GM13976 (cell line): ENCODE measurements around the gene MEX3A.
"Not testable (repeated sequence)": the region's sequence is repeated elsewhere in the genome, so short reads cannot be mapped to it uniquely, and the experiment has no call there.

Experiments used
- DNase-seq: peaks from one replicate; pipeline ENCODE4 v3.0.0; 2012; ENCODE audit warnings: low spot score
- CTCF ChIP-seq: IDR thresholded peaks from 2 replicates; pipeline ENCODE4 v1.5.1; 2012; ENCODE audit warnings: borderline replicate concordance, mild to moderate bottlenecking; ENCODE audit not compliant: insufficient read depth; ENCODE audit errors: extremely low read depth, missing control alignments, control extremely low read depth
- in situ Hi-C: fragments of 300-500 bp; cut with MboI; formaldehyde crosslinking; loops from one replicate; pipeline ENCODE4 v1.12.0; 2022; ENCODE audit warnings: low sequenced_read_pairs, mixed read lengths, inconsistent platforms; ENCODE audit not compliant: unreplicated experiment

Gene MEX3A

GRCh38 chr1:156050376-156050775 lies 31.9 kb downstream of the MEX3A start:
- in situ Hi-C loops, result no loop called here
- no peak for TF ChIP-seq CTCF
- no peak for DNase-seq

GRCh38 chr1:156048663-156049258 lies 33.5 kb downstream of the MEX3A start:
- no peak for DNase-seq
- in situ Hi-C loops, result no loop called here
- TF ChIP-seq CTCF, result no peak

- in situ Hi-C loops, result no loop called here
- no peak for DNase-seq
- TF ChIP-seq CTCF, result no peak
These were observed 37.2 kb downstream of the MEX3A start for GRCh38 chr1:156045076-156045475.

- in situ Hi-C loops, result no loop called here
- DNase-seq, result no peak
- TF ChIP-seq CTCF, result no peak
These were observed 39.4 kb downstream of the MEX3A start for GRCh38 chr1:156042828-156043227.

- in situ Hi-C loops, DNase-seq: not testable (repeated sequence)
These were observed 47.3 kb downstream of the MEX3A start for GRCh38 chr1:156034991-156035390.

- no peak for TF ChIP-seq CTCF
- in situ Hi-C loops, result no loop called here
- DNase-seq, result no peak
These were observed 49.3 kb downstream of the MEX3A start for GRCh38 chr1:156033011-156033410.

- no peak for DNase-seq
- in situ Hi-C loops, result no loop called here
- no peak for TF ChIP-seq CTCF
These were observed 55.7 kb downstream of the MEX3A start for GRCh38 chr1:156026588-156026987.
